ENCODE data around the gene RAD51AP1.

- TF ChIP-seq EZH2phosphoT487 (IDR thresholded peaks at IDR 0.05; ENCODE audit: borderline replicate concordance, low read depth, low read length) (no peak), CTCF (conservative IDR thresholded peaks at IDR 0.05; ENCODE audit: low read length) (no peak)
Measured at GRCh38 chr12:4584896-4585295, 46.2 kb downstream of the RAD51AP1 start.
